SK-N-MC (cell line): Measurements from ENCODE around the gene TAF6.

Source experiments
- DNase-seq: peaks from one replicate; pipeline ENCODE4 v3.0.0-alpha.2; 2011; ENCODE audit warnings: low read depth, low spot score
- H3K27ac ChIP-seq: fragments of 200-600 bp; sonication (generic); 2 replicates; pipeline ENCODE4 v1.5.1; 2016; ENCODE audit warnings: mixed run types
- H3K36me3 ChIP-seq: fragments of 200-600 bp; sonication (generic); 2 replicates; pipeline ENCODE4 v1.6.1; 2017; ENCODE audit warnings: antibody characterized with exemption, low read length, mixed read lengths; ENCODE audit not compliant: insufficient read depth
- H3K4me3 ChIP-seq: fragments of 200-600 bp; sonication (generic); 2 replicates; pipeline ENCODE4 v1.5.1; 2016
- H3K9ac ChIP-seq: fragments of 200-600 bp; sonication (generic); 2 replicates; pipeline ENCODE4 v1.8.0; 2017; ENCODE audit warnings: mixed run types, mixed read lengths; ENCODE audit not compliant: insufficient read length
- H3K9me3 ChIP-seq: fragments of 200-600 bp; sonication (generic); 2 replicates; pipeline ENCODE4 v1.6.1; 2017; ENCODE audit warnings: low read depth, mild to moderate bottlenecking, antibody characterized with exemption, low read length, moderate library complexity, mixed read lengths
- EZH2 ChIP-seq: fragments of 200-600 bp; sonication (generic); IDR thresholded peaks from one replicate; pipeline ENCODE4 v1.6.1; 2017; ENCODE audit warnings: antibody characterized with exemption
- FOXP2 ChIP-seq: optimal IDR thresholded peaks from 2 replicates; pipeline ENCODE3; 2011; ENCODE audit warnings: mild to moderate bottlenecking, moderate library complexity; ENCODE audit not compliant: insufficient read depth; ENCODE audit errors: extremely low read length, control extremely low read depth
- POLR2AphosphoS5 ChIP-seq: IDR thresholded peaks from 2 replicates; pipeline ENCODE4 v1.6.1; 2012; ENCODE audit warnings: mild to moderate bottlenecking, low read depth, low read length, borderline replicate concordance

Gene TAF6

GRCh38 chr7:100126931-100127865 is 8.0 kb upstream of the TAF6 start, which contains the start of gene MBLAC1:
Gene MBLAC1 (plus strand): TSS chr7:100126967. CDS start chr7:100127396, 429 bp downstream.
- peak; percentile 76 for DNase-seq
- TF ChIP-seq EZH2 (no peak), FOXP2 (no peak), POLR2AphosphoS5 (peak; percentile 96)

GRCh38 chr7:100126239-100126930 is 7.2 kb upstream of the TAF6 start:
- no peak for DNase-seq
- Histone ChIP-seq H3K27ac (peak overlapping the region; percentile 98), H3K36me3 (no peaks in the 10 kb centered on the region), H3K9me3 (no peaks in the 10 kb centered on the region), H3K4me3 (peak overlapping the region; percentile 89), H3K9ac (peak overlapping the region; percentile 90)
- TF ChIP-seq POLR2AphosphoS5 (no peak), EZH2 (no peak), FOXP2 (no peak)

More at GRCh38 chr7:100126931-100127865, 8.0 kb upstream of the TAF6 start, which contains the start of gene MBLAC1:
- Histone ChIP-seq H3K36me3 (no peaks in the 10 kb centered on the region), H3K9me3 (no peaks in the 10 kb centered on the region), H3K4me3 (peak within 1 kb of the TSS; percentile 89), H3K27ac (peak within 1 kb of the TSS; percentile 98), H3K9ac (peak within 1 kb of the TSS; percentile 90)

DNA sequence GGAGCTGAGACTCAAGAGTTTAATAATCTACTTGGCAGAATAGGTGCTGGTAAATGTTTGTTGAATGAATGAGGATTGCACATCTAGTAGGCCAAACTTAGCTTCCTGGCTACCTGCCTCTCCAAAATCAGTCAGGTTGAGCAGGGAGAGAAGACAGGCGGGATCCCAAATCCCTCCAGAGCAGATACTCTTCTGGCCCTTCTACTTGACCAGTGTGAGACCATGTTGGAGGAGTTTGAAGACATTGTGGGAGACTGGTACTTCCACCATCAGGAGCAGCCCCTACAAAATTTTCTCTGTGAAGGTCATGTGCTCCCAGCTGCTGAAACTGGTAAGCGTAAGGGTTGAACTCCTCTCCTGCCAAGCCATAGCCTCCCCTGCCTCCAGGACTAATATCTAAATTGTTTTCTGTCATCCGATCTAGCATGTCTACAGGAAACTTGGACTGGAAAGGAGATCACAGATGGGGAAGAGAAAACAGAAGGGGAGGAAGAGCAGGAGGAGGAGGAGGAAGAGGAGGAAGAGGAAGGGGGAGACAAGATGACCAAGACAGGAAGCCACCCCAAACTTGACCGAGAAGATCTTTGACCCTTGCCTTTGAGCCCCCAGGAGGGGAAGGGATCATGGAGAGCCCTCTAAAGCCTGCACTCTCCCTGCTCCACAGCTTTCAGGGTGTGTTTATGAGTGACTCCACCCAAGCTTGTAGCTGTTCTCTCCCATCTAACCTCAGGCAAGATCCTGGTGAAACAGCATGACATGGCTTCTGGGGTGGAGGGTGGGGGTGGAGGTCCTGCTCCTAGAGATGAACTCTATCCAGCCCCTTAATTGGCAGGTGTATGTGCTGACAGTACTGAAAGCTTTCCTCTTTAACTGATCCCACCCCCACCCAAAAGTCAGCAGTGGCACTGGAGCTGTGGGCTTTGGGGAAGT is 5.4 kb upstream of the TAF6 start:
- no peak for DNase-seq
- Histone ChIP-seq H3K36me3 (no peaks in the 10 kb centered on the region), H3K27ac (0 out of 2 replicates have a peak overlapping the region, but pooled peaks have one; percentile 50), H3K9ac (no peak overlapping the region), H3K9me3 (no peaks in the 10 kb centered on the region), H3K4me3 (no peak overlapping the region)
- TF ChIP-seq EZH2, result no peak
- TF ChIP-seq POLR2AphosphoS5, result no peak
- no peak for TF ChIP-seq FOXP2

DNA sequence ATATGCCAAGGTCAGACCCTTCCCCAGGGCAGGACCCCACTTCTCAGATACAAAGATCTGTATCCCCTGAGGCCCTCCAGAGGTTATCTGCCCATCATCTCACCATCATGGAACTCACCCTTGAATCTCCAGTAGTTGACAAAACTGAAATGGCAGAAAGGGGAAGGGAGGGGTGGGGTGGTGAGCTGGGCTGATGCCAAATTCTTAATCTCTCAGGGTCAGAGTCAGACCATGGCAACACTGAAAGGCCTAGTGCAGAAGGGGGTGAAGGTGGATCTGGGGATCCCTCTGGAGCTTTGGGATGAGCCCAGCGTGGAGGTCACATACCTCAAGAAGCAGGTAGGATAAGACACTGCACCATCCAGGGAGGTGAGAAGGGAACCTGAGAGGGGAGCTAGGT is 3.4 kb upstream of the TAF6 start:
- Histone ChIP-seq H3K9ac (no peak overlapping the region), H3K4me3 (no peak overlapping the region), H3K27ac (no peak overlapping the region; the same call in 1 of the 2 replicates), H3K9me3 (no peaks in the 10 kb centered on the region), H3K36me3 (no peaks in the 10 kb centered on the region)
- no peak for TF ChIP-seq EZH2
- no peak for TF ChIP-seq FOXP2
- no peak for TF ChIP-seq POLR2AphosphoS5
- no peak for DNase-seq

DNA sequence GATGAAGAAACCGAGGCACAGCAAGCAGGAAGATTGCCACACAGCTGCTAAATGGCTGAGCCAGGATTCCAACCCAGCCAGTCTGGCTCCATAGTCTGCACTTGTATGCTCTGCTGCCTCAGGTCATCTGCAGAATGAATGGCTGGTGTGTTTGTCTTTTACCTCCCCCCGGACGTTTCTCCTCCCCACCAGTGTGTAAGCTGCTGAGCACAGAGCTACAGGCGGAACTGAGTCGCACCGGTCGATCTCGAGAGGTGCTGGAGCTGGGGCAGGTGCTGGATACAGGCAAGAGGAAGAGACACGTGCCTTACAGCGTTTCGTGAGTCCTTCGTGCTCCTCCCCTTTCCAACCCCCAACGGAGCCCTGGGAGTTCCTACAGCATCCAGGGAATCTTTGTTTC is 2.9 kb upstream of the TAF6 start:
- Histone ChIP-seq H3K4me3 (peak overlapping the region; percentile 30; the same call in 1 of the 2 replicates), H3K27ac (peak overlapping the region; percentile 57; the same call in 1 of the 2 replicates), H3K9me3 (no peaks in the 10 kb centered on the region), H3K9ac (no peak overlapping the region), H3K36me3 (no peaks in the 10 kb centered on the region)
- DNase-seq, result no peak
- no peak for TF ChIP-seq EZH2
- no peak for TF ChIP-seq FOXP2
- TF ChIP-seq POLR2AphosphoS5, result no peak

- Histone ChIP-seq H3K36me3 (peaks cover 2% of the 10 kb centered on the region; the same call in 1 of the 2 replicates), H3K9me3 (no peaks in the 10 kb centered on the region), H3K9ac (peak overlapping the region; percentile 55), H3K27ac (no peak overlapping the region), H3K4me3 (peak overlapping the region; percentile 97)
- no peak for DNase-seq
- TF ChIP-seq EZH2 (no peak), POLR2AphosphoS5 (no peak), FOXP2 (no peak)
These were observed 1.5 kb upstream of the TAF6 start for GRCh38 chr7:100120733-100121036.

DNA sequence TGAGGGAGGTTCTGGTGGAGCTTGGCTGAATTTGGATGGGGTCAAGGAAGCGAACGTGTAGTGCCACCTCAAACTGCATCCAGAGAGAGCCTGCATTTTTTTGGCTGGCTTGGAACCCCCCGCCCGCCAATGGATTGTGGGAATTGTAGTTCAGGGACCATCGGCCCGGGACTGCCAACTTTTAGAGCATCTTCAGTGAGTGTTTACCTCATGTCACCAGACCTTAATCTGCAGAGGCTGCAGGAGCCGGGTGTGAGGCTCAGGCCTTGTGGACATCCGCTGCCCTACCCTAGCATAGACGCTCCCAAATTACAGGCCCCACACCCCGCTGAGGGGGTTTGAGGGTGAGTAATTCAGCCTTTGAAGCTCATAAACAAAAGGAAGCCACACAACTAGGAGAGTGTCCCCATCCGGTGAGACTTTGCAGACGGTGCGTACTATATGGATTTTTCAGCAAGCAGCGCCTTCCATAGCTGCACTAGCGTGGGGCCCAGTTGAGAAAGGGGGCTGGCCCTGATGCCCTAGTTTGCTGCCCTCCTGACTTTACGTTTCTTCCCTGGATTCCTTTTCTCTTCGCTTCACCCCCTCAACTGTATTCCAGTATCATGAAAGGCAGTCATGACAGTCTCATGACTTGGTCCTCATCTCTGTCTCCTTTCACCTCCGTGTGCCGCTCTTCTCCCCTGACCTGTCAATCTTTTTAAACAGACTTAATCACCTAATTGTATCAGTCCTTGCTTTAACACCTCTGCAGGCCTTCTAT is 993 bp upstream of the TAF6 start:
- Histone ChIP-seq H3K9ac (peak overlapping the region; percentile 78), H3K36me3 (peaks cover 2% of the 10 kb centered on the region; the same call in 1 of the 2 replicates), H3K9me3 (no peaks in the 10 kb centered on the region), H3K27ac (peak overlapping the region; percentile 90; the same call in 1 of the 2 replicates), H3K4me3 (peak overlapping the region; percentile 97)
- no peak for DNase-seq
- TF ChIP-seq POLR2AphosphoS5 (no peak), FOXP2 (no peak), EZH2 (no peak)
